ENCODE measurements around the gene C2CD2L.

DNA sequence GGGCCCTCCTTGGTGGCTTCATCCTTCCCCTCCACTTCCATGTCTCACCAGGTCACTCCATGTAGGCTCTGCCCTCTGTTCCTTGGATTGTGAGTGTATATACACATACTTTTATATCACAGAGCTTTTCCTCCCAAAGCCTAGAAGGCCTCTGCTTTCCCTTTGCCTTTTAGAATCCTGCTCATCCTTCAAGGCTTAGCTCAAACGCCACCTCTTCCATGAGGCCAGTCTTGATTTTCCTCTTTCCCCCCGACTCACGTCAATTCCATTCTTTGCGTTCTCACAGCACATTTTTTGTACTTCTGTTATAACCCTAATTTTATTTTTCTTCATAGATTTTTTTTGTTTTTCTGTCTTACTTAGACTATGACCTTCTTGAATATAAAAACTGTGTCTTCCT lies 45.5 kb downstream of the C2CD2L start:
- TF ChIP-seq CTCF (IDR thresholded peaks at IDR 0.05): no peak
- TF ChIP-seq POLR2A (IDR thresholded peaks at IDR 0.05): no peak
